ENCODE results near the gene ADPRM.

DNA sequence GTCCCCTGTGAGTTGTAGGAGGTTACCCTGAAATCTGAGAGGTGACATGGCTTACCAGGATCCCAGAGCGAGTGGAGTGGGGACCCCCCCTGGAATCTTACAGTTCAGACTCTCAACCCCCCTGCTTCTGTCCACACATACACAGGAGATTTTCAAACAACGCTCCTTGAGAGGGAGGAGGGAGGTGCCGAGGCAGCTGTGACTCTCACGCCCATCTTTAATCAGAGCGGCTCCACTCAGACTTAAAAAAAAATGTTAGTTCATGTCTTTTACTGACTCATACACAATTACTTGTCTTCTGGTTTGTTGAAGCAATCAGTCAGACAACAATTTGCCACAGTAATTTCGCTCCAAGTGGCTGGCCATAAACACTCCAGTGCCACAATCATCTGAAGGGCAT lies 47.8 kb downstream of the ADPRM start:
- TF ChIP-seq CEBPB (IDR thresholded peaks at IDR 0.05; ENCODE audit: low read depth): no peak
- no peak for TF ChIP-seq POLR2AphosphoS5 (IDR thresholded peaks at IDR 0.05; ENCODE audit: low read depth, low read length)
- TF ChIP-seq JUND (IDR thresholded peaks at IDR 0.05): no peak
- no peak for TF ChIP-seq YY1 (IDR thresholded peaks at IDR 0.05; ENCODE audit: extremely low read depth, insufficient replicate concordance, low read depth, low read length)
- TF ChIP-seq, protein P1, sequence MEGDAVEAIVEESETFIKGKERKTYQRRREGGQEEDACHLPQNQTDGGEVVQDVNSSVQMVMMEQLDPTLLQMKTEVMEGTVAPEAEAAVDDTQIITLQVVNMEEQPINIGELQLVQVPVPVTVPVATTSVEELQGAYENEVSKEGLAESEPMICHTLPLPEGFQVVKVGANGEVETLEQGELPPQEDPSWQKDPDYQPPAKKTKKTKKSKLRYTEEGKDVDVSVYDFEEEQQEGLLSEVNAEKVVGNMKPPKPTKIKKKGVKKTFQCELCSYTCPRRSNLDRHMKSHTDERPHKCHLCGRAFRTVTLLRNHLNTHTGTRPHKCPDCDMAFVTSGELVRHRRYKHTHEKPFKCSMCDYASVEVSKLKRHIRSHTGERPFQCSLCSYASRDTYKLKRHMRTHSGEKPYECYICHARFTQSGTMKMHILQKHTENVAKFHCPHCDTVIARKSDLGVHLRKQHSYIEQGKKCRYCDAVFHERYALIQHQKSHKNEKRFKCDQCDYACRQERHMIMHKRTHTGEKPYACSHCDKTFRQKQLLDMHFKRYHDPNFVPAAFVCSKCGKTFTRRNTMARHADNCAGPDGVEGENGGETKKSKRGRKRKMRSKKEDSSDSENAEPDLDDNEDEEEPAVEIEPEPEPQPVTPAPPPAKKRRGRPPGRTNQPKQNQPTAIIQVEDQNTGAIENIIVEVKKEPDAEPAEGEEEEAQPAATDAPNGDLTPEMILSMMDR (IDR thresholded peaks at IDR 0.05 in 2 of 3, conservative IDR thresholded peaks at IDR 0.05 in 1 of 3; ENCODE audit: borderline replicate concordance in 1 of 3, insufficient read depth in 1 of 3, low read depth in 2 of 3, low read length in 2 of 3): no peak
- TF ChIP-seq EZH2 (IDR thresholded peaks at IDR 0.05): no peak
- no peak for TF ChIP-seq POLR2A (IDR thresholded peaks at IDR 0.05; ENCODE audit: borderline replicate concordance, extremely low read depth, insufficient read depth, insufficient read length)
- TF ChIP-seq EZH2phosphoT487 (IDR thresholded peaks at IDR 0.05; ENCODE audit: borderline replicate concordance): no peak
- TF ChIP-seq ZNF274 (IDR thresholded peaks at IDR 0.05; ENCODE audit: low read depth, low read length): no peak
- no peak for TF ChIP-seq ZBTB33 (IDR thresholded peaks at IDR 0.05; ENCODE audit: extremely low read depth, insufficient replicate concordance, low read length)
- no peak for TF ChIP-seq RAD21 (IDR thresholded peaks at IDR 0.05; ENCODE audit: low read depth)
- TF ChIP-seq MAX (IDR thresholded peaks at IDR 0.05): no peak
- TF ChIP-seq TCF7L2 (IDR thresholded peaks at IDR 0.05; ENCODE audit: borderline replicate concordance, extremely low read depth, insufficient read depth, insufficient read length): no peak
- TF ChIP-seq REST (IDR thresholded peaks at IDR 0.05; ENCODE audit: low read depth): no peak
